Lower leg skin (tissue), 4 donors: Measurements from ENCODE around the gene TMEM151B. TPM values are rescaled to one million over a fixed set of nuclear protein-coding genes. Genes with fewer than 3 reads are reported as not detected.

Experiments used
- DNase-seq, 2 donors: peaks; one replicate each; pipeline ENCODE4 v3.0.0-alpha.2; 2019; ENCODE audit warnings: low spot score in 2 of 2
- H3K4me3 ChIP-seq: fragments of 200-600 bp; sonication (generic); 2 replicates; pipeline ENCODE4 v1.5.1; 2017; ENCODE audit warnings: mild to moderate bottlenecking, low read depth; ENCODE audit not compliant: poor library complexity, severe bottlenecking
- CTCF ChIP-seq, 3 donors: fragments of 450-650 bp; IDR thresholded peaks; one replicate each; pipeline ENCODE4 v1.5.1; 2016; ENCODE audit warnings: antibody characterized with exemption in 3 of 3, mild to moderate bottlenecking in 3 of 3, moderate library complexity in 2 of 3
- POLR2A ChIP-seq, 2 donors: fragments of 450-650 bp; IDR thresholded peaks; one replicate each; pipeline ENCODE4 v1.6.1; 2016 to 2017; ENCODE audit warnings: antibody characterized with exemption in 2 of 2, mild to moderate bottlenecking in 1 of 2, moderate library complexity in 1 of 2
- WGBS, 2 donors: methylation state at CpG; one replicate each; pipeline ENCODE4 v1.1.5; 2018; 5-methylcytosine and 5-hydroxymethylcytosine counted together
- intact Hi-C: fragments of 100-400 bp; cut with DNase I; formaldehyde crosslinking; loops from one replicate; pipeline ENCODE4 v1.15.0; 2023; ENCODE audit warnings: low total_unique reads
- total RNA-seq, 4 donors: library from RNA; depleted of rRNA; stranded (reverse); fragments of >200 nt; gene quantifications; one replicate each; pipeline ENCODE4 v1.1.0, GENCODE V29; 2016

TMEM151B gene
- total RNA-seq, 4 donors from 2014 or later: 0.10 to 0.42 TPM; not detected in 2

- 0% methylated on average over 24 to 40 of the region's 73 CpGs for WGBS, 2 donors
- intact Hi-C loops: no loop called here
- H3K4me3 ChIP-seq: peak within 1 kb of the TSS; percentile 18
- DNase-seq: peak; percentile 73 to 97
- TF ChIP-seq POLR2A (IDR thresholded peaks at IDR 0.05) (no peak), CTCF (IDR thresholded peaks at IDR 0.05) (no peak)
Observed at GRCh38 chr6:44223319-44224028, 46.8 kb upstream of the TMEM151B start, which contains the start of gene SLC29A1. Gene SLC29A1, plus strand, starts transcription at chr6:44223595. Its CDS starts 3,719 bp downstream, at chr6:44227314.

- 9 to 13% methylated on average over 12 to 15 of the region's 18 CpGs for WGBS, 2 donors
- TF ChIP-seq POLR2A (IDR thresholded peaks at IDR 0.05) (no peak), CTCF (IDR thresholded peaks at IDR 0.05) (no peak)
- intact Hi-C loops: no loop called here
- peak overlapping the region; percentile 18 for H3K4me3 ChIP-seq
- DNase-seq: no peak
Observed at GRCh38 chr6:44224029-44224964, 46.0 kb upstream of the TMEM151B start.

GRCh38 chr6:44224965-44225305, 45.3 kb upstream of the TMEM151B start:
- WGBS, 2 donors: 71 to 73% methylated on average over 4 of the region's 4 CpGs
- no peak overlapping the region for H3K4me3 ChIP-seq
- DNase-seq: no peak
- no peak for TF ChIP-seq POLR2A (IDR thresholded peaks at IDR 0.05)
- TF ChIP-seq CTCF (IDR thresholded peaks at IDR 0.05): no peak
- intact Hi-C loops: no loop called here

GRCh38 chr6:44225579-44226325, 44.5 kb upstream of the TMEM151B start:
- intact Hi-C loops: no loop called here
- DNase-seq: no peak
- H3K4me3 ChIP-seq: no peak overlapping the region
- WGBS, 2 donors: 76 to 78% methylated on average over 8 of the region's 8 CpGs
- TF ChIP-seq POLR2A (IDR thresholded peaks at IDR 0.05): no peak

GRCh38 chr6:44226368-44227147, 43.7 kb upstream of the TMEM151B start:
- intact Hi-C loops: no loop called here

More at GRCh38 chr6:44226368-44227147, 43.7 kb upstream of the TMEM151B start:
- no peak overlapping the region for H3K4me3 ChIP-seq
- TF ChIP-seq CTCF (IDR thresholded peaks at IDR 0.05): no peak
- no peak for TF ChIP-seq POLR2A (IDR thresholded peaks at IDR 0.05)
- 32 to 46% methylated on average over 15 of the region's 15 CpGs for WGBS, 2 donors
- DNase-seq: no peak
